GM23248 (cell line): ENCODE measurements around the gene PRR29.

Experiments
- EZH2 ChIP-seq: fragments of 200-600 bp; sonication (generic); IDR thresholded peaks from 2 replicates; pipeline ENCODE4 v1.6.1; 2018; ENCODE audit warnings: antibody characterized with exemption, mild to moderate bottlenecking; ENCODE audit not compliant: insufficient read depth, poor library complexity, severe bottlenecking
- EZH2phosphoT487 ChIP-seq: fragments of 200-600 bp; sonication (generic); IDR thresholded peaks from 2 replicates; pipeline ENCODE4 v1.6.1; 2018; ENCODE audit warnings: antibody characterized with exemption, moderate library complexity, mild to moderate bottlenecking, low read depth; ENCODE audit not compliant: insufficient read depth

GRCh38 chr17:64006361-64007088, 8.4 kb downstream of the PRR29 start:
- TF ChIP-seq EZH2phosphoT487 (no peak), EZH2 (no peak)
